Activated naive CD8-positive, alpha-beta T cell treated with anti-CD3 and anti-CD28 coated beads for 36 hours (primary cell): Measurements from ENCODE around the gene OGFOD1. TPM values are rescaled to one million over a fixed set of nuclear protein-coding genes. Genes with fewer than 3 reads are reported as not detected.
"Not testable (repeated sequence)": the region's sequence is repeated elsewhere in the genome, so short reads cannot be mapped to it uniquely, and the experiment has no call there.

Experiments used
- DNase-seq: peaks from one replicate; pipeline ENCODE4 v3.0.0; 2021
- H3K27ac Mint-ChIP-seq: one replicate; pipeline ENCODE4 v1.8.0; 2022; ENCODE audit warnings: mild to moderate bottlenecking, moderate library complexity, mixed read lengths
- H3K27me3 Mint-ChIP-seq: one replicate; pipeline ENCODE4 v1.8.0; 2022; ENCODE audit warnings: mild to moderate bottlenecking, mixed read lengths
- H3K36me3 Mint-ChIP-seq: one replicate; pipeline ENCODE4 v1.8.0; 2021; ENCODE audit warnings: mild to moderate bottlenecking, mixed read lengths
- H3K4me1 Mint-ChIP-seq: one replicate; pipeline ENCODE4 v1.8.0; 2021; ENCODE audit warnings: mixed read lengths
- H3K4me3 Mint-ChIP-seq: one replicate; pipeline ENCODE4 v1.8.0; 2022; ENCODE audit warnings: mild to moderate bottlenecking, moderate library complexity, mixed read lengths
- H3K9me3 Mint-ChIP-seq: one replicate; pipeline ENCODE4 v1.8.0; 2022; ENCODE audit warnings: mixed read lengths
- total RNA-seq, 2 experiments: library from RNA; stranded (reverse); gene quantifications; one replicate each; pipeline ENCODE4 v1.2.3, GENCODE V29; 2021

OGFOD1 gene
- total RNA-seq, 2 experiments from 2014 or later = 76.6 to 78.5 TPM

- no peak for DNase-seq
- Mint-ChIP-seq H3K4me3 (no peak overlapping the region), H3K36me3 (peaks cover 19% of the 10 kb centered on the region), H3K9me3 (peaks cover 2% of the 10 kb centered on the region), H3K4me1 (peaks cover 26% of the 10 kb centered on the region), H3K27me3 (no peaks in the 10 kb centered on the region), H3K27ac (no peak overlapping the region)
Observed at GRCh38 chr16:56482683-56483236, 31.4 kb downstream of the OGFOD1 start.

GRCh38 chr16:56483394-56483793 lies 32.0 kb downstream of the OGFOD1 start:
- no peak overlapping the region for H3K27ac Mint-ChIP-seq
- H3K9me3 Mint-ChIP-seq = peaks cover 2% of the 10 kb centered on the region
- peaks cover 16% of the 10 kb centered on the region for H3K36me3 Mint-ChIP-seq
- peaks cover 23% of the 10 kb centered on the region for H3K4me1 Mint-ChIP-seq
- no peak for DNase-seq
- H3K4me3 Mint-ChIP-seq = no peak overlapping the region
- H3K27me3 Mint-ChIP-seq = no peaks in the 10 kb centered on the region

- no peak for DNase-seq
- H3K27me3 Mint-ChIP-seq = no peaks in the 10 kb centered on the region
- H3K36me3 Mint-ChIP-seq = peaks cover 7% of the 10 kb centered on the region
- peaks cover 2% of the 10 kb centered on the region for H3K9me3 Mint-ChIP-seq
- H3K27ac Mint-ChIP-seq = no peak overlapping the region
- no peak overlapping the region for H3K4me3 Mint-ChIP-seq
- no peaks in the 10 kb centered on the region for H3K4me1 Mint-ChIP-seq
Observed at GRCh38 chr16:56488035-56488434, 36.7 kb downstream of the OGFOD1 start.

DNA sequence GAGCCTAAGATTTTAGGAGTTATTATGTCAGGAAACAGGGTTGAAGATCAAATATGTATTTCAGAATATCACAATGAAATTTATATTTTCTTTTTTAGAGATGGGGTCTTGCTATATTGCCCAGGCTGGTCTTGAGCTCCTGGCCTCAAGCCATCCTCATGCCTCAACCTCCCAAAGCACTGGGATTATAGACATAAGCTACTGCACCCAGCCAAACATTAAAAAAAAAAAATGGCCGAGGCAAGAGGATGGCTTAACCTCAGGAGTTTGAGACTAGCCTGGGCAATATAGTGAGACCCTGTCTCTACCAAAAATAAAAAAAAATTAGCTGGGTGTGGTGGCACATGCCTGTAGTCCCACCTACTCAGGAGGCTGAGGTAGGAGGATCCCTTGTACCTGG lies 37.5 kb downstream of the OGFOD1 start:
- not testable (repeated sequence) for H3K27me3 Mint-ChIP-seq, H3K4me3 Mint-ChIP-seq, DNase-seq, H3K36me3 Mint-ChIP-seq, H3K27ac Mint-ChIP-seq, H3K9me3 Mint-ChIP-seq, H3K4me1 Mint-ChIP-seq

- Mint-ChIP-seq H3K27me3 (no peaks in the 10 kb centered on the region), H3K27ac (no peak overlapping the region), H3K9me3 (no peaks in the 10 kb centered on the region), H3K36me3 (peaks cover 9% of the 10 kb centered on the region), H3K4me1 (no peaks in the 10 kb centered on the region), H3K4me3 (no peak overlapping the region)
- DNase-seq = no peak
Observed at GRCh38 chr16:56491657-56492261, 40.4 kb downstream of the OGFOD1 start.

DNA sequence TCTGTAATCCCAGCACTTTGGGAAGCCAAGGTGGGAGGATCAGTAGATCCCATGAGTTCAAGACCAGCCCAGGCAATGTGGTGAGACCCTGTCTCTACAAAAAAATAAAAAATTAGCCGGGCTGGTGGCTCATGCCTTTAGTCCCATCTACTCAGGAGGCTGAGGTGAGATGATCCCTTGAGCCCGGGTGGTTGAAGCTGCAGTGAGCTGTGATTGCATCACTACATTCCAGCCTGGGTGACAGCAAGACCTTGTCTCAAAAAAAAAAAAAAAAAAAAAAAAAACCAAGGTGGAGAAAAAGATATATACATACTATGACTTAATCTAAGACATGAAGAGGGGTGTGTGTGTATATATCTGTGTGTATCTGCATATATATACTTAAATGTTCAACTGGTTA lies 41.8 kb downstream of the OGFOD1 start:
- Mint-ChIP-seq H3K4me3 (no peak overlapping the region), H3K27me3 (no peaks in the 10 kb centered on the region), H3K4me1 (no peaks in the 10 kb centered on the region), H3K9me3 (no peaks in the 10 kb centered on the region), H3K36me3 (peaks cover 13% of the 10 kb centered on the region), H3K27ac (no peak overlapping the region)
- DNase-seq = no peak

- H3K36me3 Mint-ChIP-seq = peaks cover 18% of the 10 kb centered on the region
- no peaks in the 10 kb centered on the region for H3K9me3 Mint-ChIP-seq
- no peak overlapping the region for H3K4me3 Mint-ChIP-seq
- no peaks in the 10 kb centered on the region for H3K27me3 Mint-ChIP-seq
- H3K4me1 Mint-ChIP-seq = no peaks in the 10 kb centered on the region
- no peak for DNase-seq
- H3K27ac Mint-ChIP-seq = no peak overlapping the region
Observed at GRCh38 chr16:56493815-56494214, 42.5 kb downstream of the OGFOD1 start.

GRCh38 chr16:56505181-56505580 lies 53.8 kb downstream of the OGFOD1 start:
- H3K4me3 Mint-ChIP-seq = no peak overlapping the region
- H3K36me3 Mint-ChIP-seq = no peaks in the 10 kb centered on the region
- DNase-seq = no peak
- no peaks in the 10 kb centered on the region for H3K27me3 Mint-ChIP-seq
- H3K9me3 Mint-ChIP-seq = no peaks in the 10 kb centered on the region
- peaks cover 5% of the 10 kb centered on the region for H3K4me1 Mint-ChIP-seq
- no peak overlapping the region for H3K27ac Mint-ChIP-seq

DNA sequence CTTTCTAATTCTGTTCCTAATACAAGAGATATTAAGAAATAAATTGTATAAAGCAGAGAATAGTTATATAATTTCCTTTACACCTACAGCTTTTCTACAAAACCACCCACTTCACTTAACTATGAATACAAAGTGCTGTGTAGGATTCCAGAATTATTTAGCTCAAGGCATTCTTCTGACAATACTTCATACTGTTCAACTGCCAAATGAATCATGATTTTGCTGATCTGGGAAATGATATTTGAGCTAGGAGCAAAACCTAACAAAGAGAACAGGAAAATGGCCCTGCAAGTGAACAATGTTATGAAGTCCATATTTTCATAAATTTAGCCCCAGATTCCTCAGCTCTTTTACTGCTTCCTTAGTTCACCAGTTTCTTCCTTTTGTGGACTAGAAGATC lies 55.6 kb downstream of the OGFOD1 start:
- peaks cover 4% of the 10 kb centered on the region for H3K4me1 Mint-ChIP-seq
- no peak for DNase-seq
- no peaks in the 10 kb centered on the region for H3K9me3 Mint-ChIP-seq
- H3K36me3 Mint-ChIP-seq = peaks cover 2% of the 10 kb centered on the region
- H3K27ac Mint-ChIP-seq = no peak overlapping the region
- no peak overlapping the region for H3K4me3 Mint-ChIP-seq
- H3K27me3 Mint-ChIP-seq = no peaks in the 10 kb centered on the region

DNA sequence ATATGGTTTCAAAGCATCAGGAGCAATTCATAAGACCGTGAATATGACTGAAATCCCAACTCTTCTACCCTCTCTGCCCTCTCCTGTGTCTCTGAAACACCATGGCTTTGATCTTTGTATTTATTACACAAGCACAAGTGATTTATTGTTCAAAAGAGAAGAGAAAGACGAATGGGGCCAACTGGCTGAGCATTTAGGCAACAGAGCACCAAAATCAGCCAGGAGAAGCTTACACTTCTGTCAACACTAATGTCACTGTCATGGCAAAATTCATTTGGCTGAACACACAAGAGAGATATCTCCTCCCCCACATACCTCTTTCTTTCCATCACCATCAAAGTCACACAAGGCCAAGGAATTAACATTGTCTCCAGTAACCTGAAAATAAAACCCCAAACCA lies 59.2 kb downstream of the OGFOD1 start:
- H3K36me3 Mint-ChIP-seq = peaks cover 3% of the 10 kb centered on the region
- H3K27ac Mint-ChIP-seq = no peak overlapping the region
- H3K4me3 Mint-ChIP-seq = no peak overlapping the region

GRCh38 chr16:56512025-56512424 lies 60.7 kb downstream of the OGFOD1 start:
- DNase-seq = no peak
- H3K27ac Mint-ChIP-seq = no peak overlapping the region
- H3K36me3 Mint-ChIP-seq = peaks cover 3% of the 10 kb centered on the region
- no peaks in the 10 kb centered on the region for H3K9me3 Mint-ChIP-seq
- H3K27me3 Mint-ChIP-seq = no peaks in the 10 kb centered on the region
- no peak overlapping the region for H3K4me3 Mint-ChIP-seq
- H3K4me1 Mint-ChIP-seq = peaks cover 25% of the 10 kb centered on the region

More for the DNA sequence above, 59.2 kb downstream of the OGFOD1 start:
- no peaks in the 10 kb centered on the region for H3K27me3 Mint-ChIP-seq
- H3K4me1 Mint-ChIP-seq = peaks cover 19% of the 10 kb centered on the region
- no peaks in the 10 kb centered on the region for H3K9me3 Mint-ChIP-seq
- no peak for DNase-seq

DNA sequence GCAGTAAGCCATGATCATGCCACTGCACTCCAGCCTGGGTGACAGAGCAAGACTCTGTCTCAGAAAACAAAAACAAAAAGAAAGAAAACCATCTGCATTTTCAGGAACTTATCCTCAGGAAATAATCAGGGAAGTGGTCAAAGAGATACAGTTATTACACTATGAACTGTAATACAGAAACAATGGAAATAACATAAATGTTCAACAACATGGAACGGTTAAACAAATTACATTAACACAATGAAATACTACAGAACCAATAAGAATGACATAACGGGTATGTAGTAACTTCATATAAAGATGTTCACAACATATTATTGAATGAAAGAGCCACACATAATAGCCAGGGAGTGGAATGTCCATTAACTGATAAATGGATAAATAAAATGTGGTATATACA lies 61.7 kb downstream of the OGFOD1 start:
- Mint-ChIP-seq H3K4me3 (no peak overlapping the region), H3K27me3 (no peaks in the 10 kb centered on the region), H3K27ac (no peak overlapping the region), H3K4me1 (peaks cover 34% of the 10 kb centered on the region), H3K36me3 (peaks cover 3% of the 10 kb centered on the region), H3K9me3 (no peaks in the 10 kb centered on the region)
- DNase-seq = no peak

DNA sequence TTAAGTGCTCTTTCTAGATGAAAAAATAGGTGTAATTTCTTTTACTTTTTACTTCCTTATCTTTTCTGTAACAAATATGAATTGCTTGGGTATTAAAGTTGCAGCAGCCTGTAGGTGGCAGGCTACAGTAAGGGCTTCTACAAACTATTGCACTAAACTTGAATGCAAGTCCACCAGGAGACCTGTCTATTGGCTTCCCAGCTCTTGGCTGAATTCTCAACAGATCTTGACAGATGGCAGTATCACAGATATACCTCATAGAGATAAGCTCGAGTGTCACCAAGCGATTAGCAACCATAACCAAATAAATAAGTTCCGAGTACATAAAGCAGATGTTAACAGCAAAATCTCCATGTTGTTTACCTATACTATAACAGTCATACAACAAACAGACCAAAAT lies 62.6 kb downstream of the OGFOD1 start:
- Mint-ChIP-seq H3K4me3 (no peak overlapping the region), H3K9me3 (no peaks in the 10 kb centered on the region), H3K36me3 (peaks cover 3% of the 10 kb centered on the region), H3K27me3 (no peaks in the 10 kb centered on the region), H3K4me1 (peaks cover 42% of the 10 kb centered on the region), H3K27ac (no peak overlapping the region)
- peak; percentile 15 for DNase-seq

GRCh38 chr16:56514845-56515244 lies 63.5 kb downstream of the OGFOD1 start:
- Mint-ChIP-seq H3K9me3 (no peaks in the 10 kb centered on the region), H3K27ac (peak overlapping the region; percentile 12), H3K4me1 (peaks cover 42% of the 10 kb centered on the region), H3K4me3 (no peak overlapping the region), H3K36me3 (peaks cover 3% of the 10 kb centered on the region), H3K27me3 (no peaks in the 10 kb centered on the region)
- DNase-seq = no peak

DNA sequence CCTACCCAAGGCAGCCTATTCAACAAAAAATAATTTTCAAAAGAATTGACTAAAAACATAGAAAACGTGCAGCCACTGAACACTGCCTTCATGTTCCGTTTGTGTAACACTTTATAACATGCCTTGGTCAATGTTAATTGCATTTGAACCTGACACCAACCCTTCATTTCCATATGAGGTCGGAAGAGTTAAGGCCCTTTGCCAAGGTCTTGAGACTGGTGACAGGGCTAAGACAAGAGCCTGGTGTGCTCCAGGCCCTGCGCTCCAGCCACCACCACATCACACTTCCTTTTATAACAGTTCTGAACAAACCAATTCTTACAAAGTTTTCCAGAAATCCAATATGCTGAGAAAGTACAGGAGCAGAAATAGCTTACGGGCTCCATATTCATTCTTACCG lies 64.3 kb downstream of the OGFOD1 start:
- Mint-ChIP-seq H3K4me3 (no peak overlapping the region), H3K36me3 (peaks cover 3% of the 10 kb centered on the region), H3K4me1 (peaks cover 47% of the 10 kb centered on the region), H3K27me3 (no peaks in the 10 kb centered on the region), H3K27ac (no peak overlapping the region), H3K9me3 (no peaks in the 10 kb centered on the region)
- no peak for DNase-seq

DNA sequence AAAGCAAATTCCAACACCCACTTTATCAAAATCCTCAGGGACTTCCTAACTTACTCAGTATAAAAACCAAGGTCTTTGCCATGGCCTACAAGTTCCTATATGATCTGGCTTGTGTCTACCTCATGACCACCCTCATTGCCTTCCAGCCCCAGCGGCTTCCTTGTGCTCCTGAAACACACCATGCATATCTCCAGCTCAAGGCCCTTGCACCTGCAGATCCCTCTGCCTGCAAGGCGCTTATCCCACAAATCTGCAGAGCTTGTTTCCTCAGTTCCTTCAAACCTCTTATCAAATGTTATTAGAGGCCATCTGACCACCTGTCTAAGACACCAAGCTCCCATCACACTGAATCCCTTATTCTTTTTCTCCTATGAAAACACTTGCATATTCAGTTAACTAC lies 65.9 kb downstream of the OGFOD1 start:
- Mint-ChIP-seq H3K36me3 (no peaks in the 10 kb centered on the region), H3K9me3 (no peaks in the 10 kb centered on the region), H3K27ac (no peak overlapping the region), H3K4me1 (peaks cover 47% of the 10 kb centered on the region), H3K27me3 (no peaks in the 10 kb centered on the region), H3K4me3 (no peak overlapping the region)
- no peak for DNase-seq
